ENCODE measurements around the gene SERPINB3.
"Not testable (repeated sequence)": the region's sequence is repeated elsewhere in the genome, so short reads cannot be mapped to it uniquely, and the experiment has no call there.

Gene SERPINB3

GRCh38 chr18:63661750-63662149 lies at the start of gene SERPINB3:
TSS of gene SERPINB3 (minus strand) at chr18:63661893. CDS start at chr18:63661216, 677 bp downstream.
- not testable (repeated sequence) for H3K4me3 ChIP-seq (ENCODE audit: control insufficient read depth, low read depth, low read length); DNase-seq (ENCODE audit: low read depth)

DNA sequence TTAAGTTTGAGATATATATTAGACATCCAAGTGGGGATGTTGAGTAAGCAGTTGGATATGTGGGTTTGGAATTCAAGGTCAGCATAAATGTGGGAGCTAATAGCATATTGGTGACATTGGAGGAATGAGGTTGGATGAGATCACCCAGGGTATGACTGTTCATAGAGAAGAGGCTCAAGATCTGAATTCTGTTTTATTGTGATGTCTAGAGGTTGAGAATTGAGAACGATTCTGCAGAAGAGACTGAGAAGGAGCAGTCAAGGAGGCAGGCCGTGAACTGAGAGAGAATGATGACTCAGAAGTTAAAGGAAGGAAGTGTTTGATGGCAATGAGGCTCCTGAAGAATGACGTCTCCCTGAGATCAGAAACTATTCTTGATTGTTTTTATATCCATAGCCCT lies 47.0 kb upstream of the SERPINB3 start:
- H3K4me3 ChIP-seq (ENCODE audit: control insufficient read depth, low read depth, low read length): no peak overlapping the region
- TF ChIP-seq, protein P1, sequence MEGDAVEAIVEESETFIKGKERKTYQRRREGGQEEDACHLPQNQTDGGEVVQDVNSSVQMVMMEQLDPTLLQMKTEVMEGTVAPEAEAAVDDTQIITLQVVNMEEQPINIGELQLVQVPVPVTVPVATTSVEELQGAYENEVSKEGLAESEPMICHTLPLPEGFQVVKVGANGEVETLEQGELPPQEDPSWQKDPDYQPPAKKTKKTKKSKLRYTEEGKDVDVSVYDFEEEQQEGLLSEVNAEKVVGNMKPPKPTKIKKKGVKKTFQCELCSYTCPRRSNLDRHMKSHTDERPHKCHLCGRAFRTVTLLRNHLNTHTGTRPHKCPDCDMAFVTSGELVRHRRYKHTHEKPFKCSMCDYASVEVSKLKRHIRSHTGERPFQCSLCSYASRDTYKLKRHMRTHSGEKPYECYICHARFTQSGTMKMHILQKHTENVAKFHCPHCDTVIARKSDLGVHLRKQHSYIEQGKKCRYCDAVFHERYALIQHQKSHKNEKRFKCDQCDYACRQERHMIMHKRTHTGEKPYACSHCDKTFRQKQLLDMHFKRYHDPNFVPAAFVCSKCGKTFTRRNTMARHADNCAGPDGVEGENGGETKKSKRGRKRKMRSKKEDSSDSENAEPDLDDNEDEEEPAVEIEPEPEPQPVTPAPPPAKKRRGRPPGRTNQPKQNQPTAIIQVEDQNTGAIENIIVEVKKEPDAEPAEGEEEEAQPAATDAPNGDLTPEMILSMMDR (IDR thresholded peaks at IDR 0.05; ENCODE audit: control insufficient read depth, insufficient read depth, low read depth, low read length, missing control alignments): no peak
- peak; percentile 60 for DNase-seq (ENCODE audit: low read depth)

GRCh38 chr18:63707816-63708215 lies 46.1 kb upstream of the SERPINB3 start:
- no peak overlapping the region for H3K4me3 ChIP-seq (ENCODE audit: control insufficient read depth, low read depth, low read length)
- TF ChIP-seq, protein P1 (IDR thresholded peaks at IDR 0.05; ENCODE audit: control insufficient read depth, insufficient read depth, low read depth, low read length, missing control alignments): no peak
- no peak for DNase-seq (ENCODE audit: low read depth)

GRCh38 chr18:63705401-63705800 lies 43.7 kb upstream of the SERPINB3 start:
- H3K4me3 ChIP-seq (ENCODE audit: control insufficient read depth, low read depth, low read length): no peak overlapping the region
- TF ChIP-seq, protein P1 (IDR thresholded peaks at IDR 0.05; ENCODE audit: control insufficient read depth, insufficient read depth, low read depth, low read length, missing control alignments): no peak
- DNase-seq (ENCODE audit: low read depth): no peak

DNA sequence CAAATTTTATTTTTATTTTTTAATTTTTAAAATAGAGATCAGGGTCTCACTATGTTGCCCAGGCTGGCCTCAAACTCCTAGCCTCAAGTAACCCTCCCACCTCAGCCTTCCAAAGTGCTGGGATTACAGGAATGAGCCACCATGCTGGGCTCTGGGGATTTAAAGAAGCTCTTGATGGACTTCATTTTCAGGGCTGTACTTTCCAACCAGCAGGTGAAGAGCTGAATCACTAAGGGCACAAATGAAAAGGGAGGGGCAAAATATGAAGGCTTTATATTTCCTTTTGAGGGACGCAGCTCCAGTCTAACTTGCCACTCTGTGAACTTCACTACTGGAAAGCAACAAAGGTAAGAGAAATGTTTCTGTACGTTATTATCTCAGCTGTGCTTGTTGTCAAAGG lies 41.0 kb upstream of the SERPINB3 start, which contains the start of gene SERPINB11:
SERPINB11 (plus strand) TSS at position 301 of the 400 bp plus-strand sequence. CDS start 7,234 bp downstream, outside the sequence.
- TF ChIP-seq, protein P1 (IDR thresholded peaks at IDR 0.05; ENCODE audit: control insufficient read depth, insufficient read depth, low read depth, low read length, missing control alignments): no peak
- no peak for DNase-seq (ENCODE audit: low read depth)
- H3K4me3 ChIP-seq (ENCODE audit: control insufficient read depth, low read depth, low read length): no peak within 1 kb of the TSS

DNA sequence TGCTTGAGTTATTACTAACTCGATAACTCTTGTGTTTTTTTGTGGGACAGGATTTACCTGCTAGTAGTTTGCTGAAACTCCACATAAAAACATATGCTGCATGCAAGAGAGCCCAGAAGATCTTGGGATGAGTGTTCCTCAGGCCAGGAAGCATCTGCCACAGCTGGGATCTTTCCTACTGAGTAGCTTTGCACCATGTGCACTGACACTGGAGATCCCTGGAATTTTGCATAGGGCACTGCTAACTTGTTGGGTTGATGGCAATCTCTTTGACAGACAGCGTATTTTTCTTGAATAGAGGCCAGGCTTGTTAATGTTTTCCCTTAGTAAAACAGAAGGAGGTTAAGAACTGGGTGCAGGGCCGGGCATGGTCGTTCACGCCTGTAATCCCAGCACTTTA lies 40.3 kb upstream of the SERPINB3 start:
- no peak for DNase-seq (ENCODE audit: low read depth)
- TF ChIP-seq, protein P1 (IDR thresholded peaks at IDR 0.05; ENCODE audit: control insufficient read depth, insufficient read depth, low read depth, low read length, missing control alignments): no peak
- no peak overlapping the region for H3K4me3 ChIP-seq (ENCODE audit: control insufficient read depth, low read depth, low read length)

- H3K4me3 ChIP-seq (ENCODE audit: control insufficient read depth, low read depth, low read length): no peak overlapping the region
- no peak for DNase-seq (ENCODE audit: low read depth)
- TF ChIP-seq, protein P1 (IDR thresholded peaks at IDR 0.05; ENCODE audit: control insufficient read depth, insufficient read depth, low read depth, low read length, missing control alignments): no peak
These were observed 38.8 kb upstream of the SERPINB3 start for GRCh38 chr18:63700501-63700900.
